VCaP (cell line): ENCODE results near the gene OTOG.

Experiments used
- H3K27ac ChIP-seq: fragments of 450-650 bp; 2 replicates; pipeline ENCODE4 v1.5.1; 2017
- CTCF ChIP-seq: fragments of 450-650 bp; conservative IDR thresholded peaks from 2 replicates; pipeline ENCODE4 v1.5.1; 2017; ENCODE audit warnings: mild to moderate bottlenecking, moderate library complexity

Gene OTOG

DNA sequence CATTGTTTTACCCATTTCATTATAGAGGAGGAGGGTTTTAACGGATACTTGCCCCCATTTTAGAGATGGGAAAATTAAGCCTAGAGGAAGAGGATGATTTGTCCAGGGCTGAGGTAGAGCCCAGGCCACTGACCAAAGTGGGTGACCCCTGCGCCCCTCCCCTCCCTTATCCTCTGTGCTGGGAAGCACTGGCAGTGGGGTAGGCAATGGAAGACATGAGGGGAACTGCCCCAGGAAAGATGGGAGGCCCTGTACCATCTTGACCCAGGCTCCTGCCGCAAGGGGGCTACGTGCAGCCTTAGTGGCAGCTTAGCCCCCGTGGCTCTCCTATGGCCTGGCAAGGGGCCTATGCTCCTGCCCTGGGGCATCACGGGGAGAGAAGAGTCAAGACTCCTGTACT is 95.9 kb downstream of the OTOG start:
- H3K27ac ChIP-seq, result no peak overlapping the region

DNA sequence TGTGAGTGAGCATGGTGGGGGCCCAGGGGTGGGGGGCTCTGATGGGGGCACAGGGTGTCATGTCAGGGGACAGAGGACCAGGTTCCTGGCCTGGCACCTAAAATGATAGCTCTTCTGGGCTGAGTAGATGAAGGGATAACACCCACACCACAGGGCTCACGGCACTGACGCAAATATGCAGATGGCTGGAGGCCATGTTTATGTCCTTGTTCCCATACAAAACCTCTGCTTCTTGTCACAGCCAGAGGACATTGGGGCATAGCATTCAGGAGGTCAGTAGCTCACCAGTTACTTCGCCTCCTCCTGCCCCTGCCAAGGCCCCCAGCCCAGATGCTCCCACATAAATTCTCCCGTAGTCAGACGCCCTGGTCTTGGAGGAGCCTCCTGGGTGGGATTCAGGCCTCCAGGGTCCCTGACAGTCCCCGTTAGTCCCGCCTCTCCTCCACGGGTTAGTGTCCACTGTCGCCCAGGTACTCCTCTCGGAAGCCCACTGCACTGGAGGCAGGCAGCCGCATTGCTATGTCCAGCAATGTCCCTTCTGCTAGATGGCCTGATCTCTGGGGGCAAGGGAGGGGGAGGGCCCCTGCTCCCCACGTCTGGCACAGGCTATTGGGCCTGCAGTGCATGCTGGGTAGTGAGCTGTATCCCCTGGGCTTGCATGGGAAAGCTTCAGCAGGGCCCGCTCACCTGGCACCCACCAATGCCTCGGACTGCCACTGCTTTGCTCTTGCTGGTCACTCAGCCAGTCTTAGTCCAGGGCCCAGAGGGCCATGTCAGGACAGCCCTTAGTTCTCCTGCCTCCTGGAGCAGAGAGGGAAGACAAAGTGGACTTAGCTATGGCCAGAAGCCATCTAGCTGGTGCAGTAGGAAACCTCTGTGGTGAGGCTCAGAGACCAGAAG is 96.7 kb downstream of the OTOG start:
- H3K27ac ChIP-seq, result no peak overlapping the region
- no peak for TF ChIP-seq CTCF

More for the DNA sequence above, 95.9 kb downstream of the OTOG start:
- no peak for TF ChIP-seq CTCF

DNA sequence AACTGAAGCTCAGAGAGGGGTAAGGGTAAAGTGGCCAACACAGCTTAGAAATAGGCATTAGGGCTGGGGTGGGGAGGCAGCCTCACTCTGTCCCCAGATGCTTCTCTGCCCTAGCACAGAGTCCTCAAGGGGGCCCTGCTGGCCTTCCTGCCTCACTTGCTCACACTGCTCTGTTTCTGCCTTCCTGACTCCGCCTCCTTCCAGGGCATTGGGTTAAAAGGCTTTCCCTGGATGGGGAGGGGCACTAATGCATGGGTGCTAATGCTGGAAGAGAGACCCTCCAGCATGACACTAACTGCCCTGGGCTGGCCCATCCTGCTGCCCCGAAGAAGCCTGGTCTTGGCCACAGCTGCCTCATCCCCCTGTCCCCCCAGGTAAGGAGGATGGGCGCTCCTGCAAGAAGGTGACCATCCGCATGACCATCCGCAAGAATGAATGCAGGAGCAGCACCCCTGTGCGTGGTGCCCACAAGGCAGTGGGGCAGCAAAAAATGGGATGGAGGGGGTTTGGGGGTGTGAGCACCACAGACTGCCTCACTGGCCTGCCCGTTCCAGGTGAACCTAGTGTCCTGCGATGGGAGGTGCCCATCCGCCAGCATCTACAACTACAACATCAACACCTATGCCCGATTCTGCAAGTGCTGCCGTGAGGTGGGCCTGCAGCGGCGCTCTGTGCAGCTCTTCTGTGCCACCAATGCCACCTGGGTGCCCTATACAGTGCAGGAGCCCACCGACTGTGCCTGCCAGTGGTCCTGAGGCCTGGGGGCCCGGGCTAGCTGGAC is 98.3 kb downstream of the OTOG start:
- no peak overlapping the region for H3K27ac ChIP-seq
- no peak for TF ChIP-seq CTCF

GRCh38 chr11:17646451-17647145 is 99.5 kb downstream of the OTOG start:
- no peak overlapping the region for H3K27ac ChIP-seq
- TF ChIP-seq CTCF, result no peak

DNA sequence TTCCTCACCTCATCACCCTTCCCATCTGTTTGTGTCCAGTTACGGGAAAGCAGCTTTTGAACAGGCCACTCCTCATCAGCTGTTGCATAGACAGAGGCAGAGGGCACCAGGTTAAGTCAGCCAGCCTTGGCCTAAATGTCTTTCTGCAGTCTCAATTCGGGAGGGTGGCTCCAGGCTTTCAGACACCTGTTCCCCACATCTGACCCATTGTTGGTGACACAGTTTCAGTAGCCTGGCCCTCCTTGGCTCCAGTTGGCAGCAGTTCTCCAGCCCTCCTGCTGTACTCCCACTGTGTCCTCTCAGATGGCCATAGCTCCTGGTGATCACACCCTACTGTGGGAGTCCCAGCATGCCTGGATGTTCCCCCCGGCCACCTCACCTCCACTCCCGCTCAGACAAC is 101.5 kb downstream of the OTOG start:
- TF ChIP-seq CTCF, result no peak
- H3K27ac ChIP-seq, result no peak overlapping the region

- no peak overlapping the region for H3K27ac ChIP-seq
- no peak for TF ChIP-seq CTCF
These were observed 102.2 kb downstream of the OTOG start for GRCh38 chr11:17649261-17649660.

DNA sequence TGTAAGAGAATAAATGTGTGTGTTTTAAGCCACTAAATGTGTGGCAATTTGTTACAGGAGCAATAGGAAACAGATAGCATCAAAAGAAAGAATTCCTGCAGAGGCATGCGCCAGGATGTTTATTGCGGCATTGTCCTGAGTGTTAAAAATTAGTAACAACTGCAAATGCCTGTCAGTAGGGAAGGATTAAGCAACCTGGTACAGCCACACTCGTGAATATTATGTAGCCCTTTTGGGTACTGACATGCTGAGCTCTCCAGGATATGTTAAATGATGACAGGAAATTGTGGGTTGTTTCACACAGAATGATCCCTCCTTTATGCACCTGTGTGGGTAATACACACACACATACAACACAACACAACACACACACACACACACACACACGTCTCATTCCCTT is 102.6 kb downstream of the OTOG start:
- H3K27ac ChIP-seq, result no peak overlapping the region
- TF ChIP-seq CTCF, result no peak
